ENCODE results near the gene CLEC17A.
"Not testable (repeated sequence)": the region's sequence is repeated elsewhere in the genome, so short reads cannot be mapped to it uniquely, and the experiment has no call there.

Gene CLEC17A, protein sequence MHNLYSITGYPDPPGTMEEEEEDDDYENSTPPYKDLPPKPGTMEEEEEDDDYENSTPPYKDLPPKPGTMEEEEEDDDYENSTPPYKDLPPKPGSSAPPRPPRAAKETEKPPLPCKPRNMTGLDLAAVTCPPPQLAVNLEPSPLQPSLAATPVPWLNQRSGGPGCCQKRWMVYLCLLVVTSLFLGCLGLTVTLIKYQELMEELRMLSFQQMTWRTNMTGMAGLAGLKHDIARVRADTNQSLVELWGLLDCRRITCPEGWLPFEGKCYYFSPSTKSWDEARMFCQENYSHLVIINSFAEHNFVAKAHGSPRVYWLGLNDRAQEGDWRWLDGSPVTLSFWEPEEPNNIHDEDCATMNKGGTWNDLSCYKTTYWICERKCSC

GRCh38 chr19:14582894-14583340, at the start of gene CLEC17A:
Gene CLEC17A, plus strand, starts transcription at chr19:14583084. Its CDS starts 77 bp downstream, at chr19:14583161.
- DNase-seq = peak; percentile 59

DNA sequence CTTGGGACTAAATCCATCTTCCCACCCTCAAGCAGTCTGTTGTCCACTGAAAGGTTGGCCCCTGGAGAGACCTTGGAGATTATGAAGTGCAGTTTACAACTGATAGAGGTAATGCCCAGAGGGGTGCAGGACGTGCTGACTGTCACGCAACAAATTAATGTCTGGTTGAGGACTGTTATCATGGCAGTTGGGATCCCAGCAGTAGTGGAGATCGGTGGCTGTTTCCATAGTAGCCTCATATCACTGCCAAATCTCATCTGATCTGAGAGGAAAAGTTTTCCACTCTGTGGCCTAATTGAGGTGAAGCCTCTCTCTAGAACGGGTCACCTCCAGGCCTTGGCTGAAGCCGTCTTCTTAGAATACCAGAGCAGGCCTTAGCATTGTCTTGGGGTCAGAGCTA, 49.4 kb upstream of the CLEC17A start:
- DNase-seq = no peak

DNA sequence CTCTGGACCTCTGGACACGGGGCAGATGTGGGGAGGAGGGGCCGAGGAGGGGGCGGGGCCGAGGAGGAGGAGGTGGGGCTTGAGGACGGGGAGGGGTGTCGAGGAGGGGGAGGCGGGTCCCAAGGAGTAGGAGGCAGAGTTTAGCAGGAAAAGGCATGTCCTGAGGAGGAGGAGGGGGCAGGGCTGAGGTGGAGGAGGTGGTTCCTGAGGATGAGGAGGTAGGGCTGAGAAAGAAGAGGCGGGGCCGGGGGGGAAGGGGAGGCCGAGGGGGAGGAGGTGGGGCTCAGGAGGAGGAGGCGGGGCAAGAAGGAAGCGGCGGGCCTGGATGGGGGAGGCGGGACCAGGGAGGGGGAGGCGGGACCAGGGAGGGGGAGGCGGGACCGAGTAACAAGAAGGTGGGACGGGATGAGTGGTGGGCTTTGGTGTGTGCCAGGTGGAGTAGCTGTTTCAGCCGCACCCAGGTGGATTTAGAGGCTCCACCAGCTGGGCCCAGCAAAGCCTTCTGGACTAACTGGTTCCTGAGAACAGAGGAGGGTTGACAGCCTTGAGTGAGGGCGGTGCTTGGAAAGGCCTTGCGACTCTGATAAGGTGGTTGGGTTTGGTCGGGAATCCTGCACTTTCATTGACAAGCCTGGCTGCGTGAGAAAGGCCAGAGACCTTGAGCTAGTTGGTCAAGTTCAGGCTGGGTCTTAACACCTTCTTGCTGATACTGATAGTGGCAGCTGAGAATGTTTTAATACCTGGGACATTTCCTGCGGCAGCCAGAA, 45.8 kb upstream of the CLEC17A start:
- peak; percentile 92 for DNase-seq

DNA sequence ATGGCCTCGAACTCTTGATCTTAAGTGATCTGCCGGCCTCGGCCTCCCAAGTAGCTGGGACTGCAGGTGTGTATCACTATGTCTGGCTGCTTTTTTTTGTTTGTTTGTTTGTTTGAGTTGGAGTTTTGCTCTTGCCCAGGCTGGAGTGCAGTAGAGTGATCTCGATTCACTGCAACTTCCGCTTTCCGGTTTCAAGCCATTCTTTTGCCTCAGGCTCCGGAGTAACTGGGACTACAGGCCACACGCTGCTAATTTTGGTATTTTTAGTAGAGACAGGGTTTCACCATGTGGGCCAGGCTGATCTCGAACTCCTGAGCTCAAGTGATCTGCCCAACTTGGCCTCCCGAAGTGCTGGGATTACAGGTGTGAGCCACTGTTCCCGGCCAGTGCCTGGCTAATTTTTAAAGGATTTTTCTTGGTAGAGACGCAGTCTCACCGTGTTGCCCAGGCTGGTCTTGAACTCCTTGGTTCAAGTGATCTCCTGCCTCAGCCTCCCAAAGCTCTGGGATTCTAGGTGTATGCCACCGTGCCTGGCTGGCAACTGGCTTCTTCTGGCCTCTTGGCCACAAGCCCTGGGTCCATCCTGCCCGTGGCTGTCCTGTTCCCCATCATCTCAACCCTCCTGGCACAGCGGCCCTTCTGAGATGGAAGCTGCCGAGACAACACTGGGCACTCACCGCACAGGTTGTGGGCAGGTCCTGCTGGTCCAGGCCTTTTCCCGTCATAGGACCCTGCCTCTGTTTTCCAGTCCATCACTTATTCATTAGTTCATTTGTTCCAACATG, 42.0 kb upstream of the CLEC17A start:
- no peak for DNase-seq

GRCh38 chr19:14541979-14542378, 40.9 kb upstream of the CLEC17A start:
- DNase-seq = not testable (repeated sequence)

DNA sequence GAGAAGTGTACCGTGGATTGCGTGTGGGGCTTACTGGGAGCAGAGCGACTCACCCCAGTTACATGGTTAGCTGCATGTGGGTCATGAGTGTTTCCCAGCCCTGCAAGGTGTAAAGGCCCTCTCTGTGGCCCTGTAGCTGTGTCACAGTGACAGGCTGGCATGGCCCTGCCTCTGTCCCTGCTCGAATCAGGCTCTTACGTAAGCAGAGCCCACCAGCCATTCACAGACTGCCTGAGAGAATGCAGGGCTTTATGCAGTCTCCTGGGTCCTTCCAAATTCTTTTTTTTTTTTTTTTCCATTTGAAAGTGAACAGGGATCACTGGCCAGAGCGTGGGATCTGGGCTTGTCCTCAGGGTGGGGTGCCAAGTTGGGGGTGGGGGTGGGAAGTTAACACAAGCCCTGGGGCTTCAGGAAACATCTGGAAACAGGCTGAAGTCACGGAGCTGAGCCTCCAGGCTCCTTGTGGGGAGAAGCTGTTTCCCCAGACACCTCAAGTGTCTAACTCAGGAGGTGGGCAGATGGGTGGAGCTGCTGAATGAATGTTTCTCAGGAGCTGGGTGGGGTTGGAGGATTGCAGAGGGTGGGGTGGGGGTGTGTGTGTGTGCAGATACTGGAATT, 40.1 kb upstream of the CLEC17A start:
- peak; percentile 56 for DNase-seq

GRCh38 chr19:14544047-14544446, 38.8 kb upstream of the CLEC17A start:
- no peak for DNase-seq

DNA sequence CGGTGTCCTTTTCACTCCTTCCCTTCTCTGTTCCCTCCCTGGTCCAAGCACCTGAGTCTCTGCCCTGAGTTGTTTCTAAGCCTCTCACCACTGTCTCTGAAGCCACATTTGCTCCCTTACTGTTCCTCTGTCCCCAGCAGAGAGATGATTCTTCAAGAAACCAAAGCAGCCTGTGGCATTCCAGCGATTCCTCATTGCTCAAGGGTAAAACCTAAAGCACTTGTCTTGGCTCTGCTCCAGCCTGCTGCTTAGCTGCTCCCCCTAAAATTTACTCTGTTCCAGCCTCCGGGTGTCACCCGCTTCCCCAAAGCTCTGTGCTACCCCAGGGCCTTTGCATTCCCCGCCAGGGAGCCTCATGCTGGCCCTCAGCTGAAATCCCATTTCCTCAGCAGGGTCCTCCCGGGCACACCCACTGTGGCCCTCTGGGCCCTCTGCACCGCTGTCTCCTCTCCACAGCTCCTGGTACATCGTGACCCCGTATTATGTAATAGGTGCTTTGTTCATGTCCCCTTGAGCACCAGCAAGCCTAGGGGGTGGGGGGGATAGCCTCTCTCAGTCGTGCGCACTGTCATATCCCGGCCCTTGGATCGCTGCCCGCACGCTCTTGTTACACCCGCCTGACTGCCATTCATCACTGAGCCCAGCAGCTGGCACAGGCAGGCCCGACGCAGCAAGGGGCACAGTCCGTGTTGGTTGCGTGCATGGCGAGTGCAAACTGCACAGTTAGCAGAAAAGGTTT, 37.7 kb upstream of the CLEC17A start:
- DNase-seq = no peak

DNA sequence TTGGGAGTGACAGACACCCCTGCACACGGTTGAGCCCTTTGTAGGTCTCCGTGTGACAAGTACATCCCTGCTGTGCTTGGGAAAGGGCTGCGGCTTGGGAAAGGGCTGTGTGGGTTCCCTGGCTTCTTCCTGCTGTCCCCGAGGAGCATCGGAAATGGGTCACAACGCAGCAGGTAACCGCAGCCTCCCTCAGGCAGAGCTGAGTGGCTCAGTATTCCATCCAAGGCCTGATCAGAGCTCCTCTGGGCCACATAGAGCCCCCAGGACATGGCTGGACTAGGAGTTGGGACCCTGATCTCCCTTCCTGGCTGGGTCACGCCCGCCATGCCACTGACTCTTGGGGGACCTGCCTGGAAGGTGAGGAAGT, 37.2 kb upstream of the CLEC17A start:
- no peak for DNase-seq

DNA sequence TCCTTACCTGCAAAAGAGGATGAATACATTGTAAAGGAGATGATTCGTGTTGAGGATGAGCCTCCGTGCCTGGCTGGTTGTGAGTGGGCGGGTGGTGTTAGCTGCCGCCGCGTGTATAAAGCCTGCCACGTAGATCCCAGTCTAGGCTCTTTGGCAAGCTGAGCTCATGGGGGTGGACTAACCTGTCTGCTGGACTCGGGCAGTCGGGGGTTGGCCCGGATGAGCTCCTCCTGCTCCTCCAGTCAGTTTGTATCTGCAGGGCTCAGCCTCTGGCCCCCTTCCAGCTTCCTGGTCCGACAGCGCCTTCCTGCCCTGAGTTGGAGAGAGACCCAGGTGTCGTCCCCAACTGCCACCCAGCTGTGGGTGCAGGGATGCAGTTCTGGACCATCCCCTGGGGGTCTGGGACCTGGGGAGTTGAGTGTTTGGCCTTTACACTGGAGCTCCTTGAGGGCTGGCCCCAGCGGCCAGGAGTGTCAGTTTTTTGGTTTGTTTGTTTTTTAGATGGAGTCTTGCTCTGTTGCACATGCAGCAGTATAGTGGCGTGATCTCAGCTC, 32.6 kb upstream of the CLEC17A start:
- no peak for DNase-seq

GRCh38 chr19:14551134-14552005, 31.5 kb upstream of the CLEC17A start:
- peak; percentile 96 for DNase-seq

DNA sequence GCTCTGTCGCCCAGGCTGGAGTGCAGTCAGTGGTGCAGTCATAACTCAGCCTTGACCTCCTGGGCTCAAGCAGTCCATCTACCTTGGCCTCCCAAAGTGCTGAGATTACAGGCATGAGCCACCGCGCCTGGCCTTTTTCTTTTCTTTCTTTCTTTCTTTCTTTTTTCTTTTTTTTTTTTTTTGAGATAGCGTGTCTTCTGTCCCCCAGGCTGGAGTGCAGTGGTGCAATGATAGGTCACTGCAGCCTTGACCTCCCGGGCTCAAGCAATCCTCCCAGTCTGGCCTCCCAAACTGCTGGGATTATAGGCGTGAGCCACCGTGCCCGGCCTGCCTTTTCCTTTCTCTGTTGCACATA, 30.9 kb upstream of the CLEC17A start:
- not testable (repeated sequence) for DNase-seq

DNA sequence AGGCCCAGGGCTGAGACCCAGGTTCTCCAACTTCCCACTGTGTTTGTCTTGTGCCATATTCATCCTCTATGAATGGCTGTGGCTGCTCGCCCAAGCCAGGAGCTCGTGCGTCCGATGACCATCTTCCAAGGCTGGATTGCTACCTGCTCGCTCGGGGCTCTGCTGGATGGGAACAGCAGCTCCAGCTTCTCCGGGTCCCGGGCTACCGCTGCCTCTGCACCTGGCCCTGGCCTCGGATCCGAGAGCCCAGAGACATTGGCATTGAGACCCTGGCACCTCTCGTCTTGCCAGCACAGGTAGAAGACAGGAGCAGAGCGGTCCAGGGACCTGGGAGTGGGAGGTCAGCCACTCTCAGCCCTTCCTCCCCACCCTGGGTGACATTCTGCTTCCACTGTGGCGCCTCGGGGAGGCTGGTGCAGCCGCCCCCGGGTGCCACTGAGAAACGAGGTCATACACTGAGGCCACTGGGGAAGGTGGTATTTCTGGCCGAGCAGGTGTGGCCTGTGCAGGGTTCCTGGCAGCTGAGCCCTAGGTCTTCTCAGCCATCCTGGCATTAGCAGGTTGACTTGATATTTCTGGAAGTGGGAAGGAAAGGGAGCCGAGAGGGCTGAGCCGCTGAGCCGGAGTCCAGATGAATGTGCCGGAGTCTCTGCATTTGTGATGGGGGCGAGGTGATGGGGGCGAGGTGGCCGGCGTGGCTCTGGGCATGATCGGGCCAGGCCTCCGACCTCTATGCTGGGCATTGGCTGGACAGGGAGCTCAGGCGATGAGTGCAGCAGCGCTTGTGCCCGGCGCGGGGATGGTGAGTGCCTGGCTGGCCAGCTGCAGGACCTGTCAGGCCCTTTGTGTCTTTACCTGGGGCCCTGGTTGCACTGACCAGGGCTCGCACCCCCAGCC, 29.6 kb upstream of the CLEC17A start:
- DNase-seq = no peak

- DNase-seq = no peak
Measured at GRCh38 chr19:14553939-14554243, 29.0 kb upstream of the CLEC17A start.

DNA sequence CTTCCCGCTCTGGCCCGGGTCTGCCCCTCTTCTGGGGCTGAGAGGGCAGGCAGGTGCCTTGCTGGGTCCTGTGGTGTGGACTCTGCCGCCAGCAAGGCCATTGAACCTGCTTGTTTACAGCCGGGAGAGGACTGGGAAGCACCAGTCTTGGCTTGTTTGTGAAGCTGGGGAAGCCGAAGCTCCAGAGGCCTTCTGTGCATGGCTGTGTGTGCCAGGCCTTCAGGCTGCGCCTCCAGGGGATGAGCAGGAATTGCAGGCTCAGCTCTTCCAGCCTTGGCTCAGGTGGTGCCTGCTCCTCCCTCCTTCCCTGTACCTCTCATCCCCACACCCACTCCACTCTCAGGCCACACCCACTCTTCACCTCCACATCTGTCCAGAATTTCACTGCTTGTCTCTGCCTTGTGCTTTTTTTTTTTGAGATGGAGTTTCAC, 28.5 kb upstream of the CLEC17A start:
- no peak for DNase-seq

- no peak for DNase-seq
Measured at GRCh38 chr19:14555918-14556661, 26.8 kb upstream of the CLEC17A start.

GRCh38 chr19:14556662-14557188, 26.2 kb upstream of the CLEC17A start:
- peak; percentile 92 for DNase-seq

DNA sequence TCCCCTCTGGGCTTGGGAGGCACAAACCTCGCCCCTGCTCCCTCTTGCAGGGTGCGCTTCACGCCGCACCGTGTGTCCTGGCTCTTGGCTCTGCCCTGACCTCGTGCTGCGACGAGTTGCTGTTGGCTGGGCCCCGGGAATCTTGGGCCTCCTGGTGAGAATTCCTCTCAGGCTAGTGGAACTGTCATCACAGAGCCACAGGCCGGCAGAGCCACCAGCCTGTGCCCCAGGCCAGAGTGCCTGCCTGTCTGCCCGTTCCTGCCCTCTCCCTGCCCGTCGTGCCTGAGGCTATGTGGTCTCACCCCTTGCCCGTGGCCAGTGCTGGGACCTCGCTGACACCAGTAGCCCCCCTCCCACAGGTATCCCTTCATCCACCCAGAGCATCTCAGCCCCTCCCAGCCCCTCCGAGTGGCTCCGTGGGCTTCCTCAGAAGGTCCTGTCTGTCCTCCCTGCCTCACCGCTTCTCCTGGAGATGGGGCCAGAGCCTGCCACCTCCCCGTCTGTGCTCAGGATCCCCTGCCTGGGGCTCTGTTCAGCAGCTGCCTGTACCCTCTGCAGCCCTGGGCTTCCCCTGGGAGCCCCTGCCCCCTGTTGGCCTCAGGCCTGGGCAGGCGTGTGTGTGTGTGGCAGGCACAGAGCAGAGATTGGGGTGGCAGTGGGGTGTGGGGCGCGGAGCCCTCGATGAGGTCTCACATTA, 24.4 kb upstream of the CLEC17A start:
- DNase-seq = no peak

All from hematopoietic multipotent progenitor cell treated with erythropoietin and hydrocortisone succinate and interleukin-3 and kit ligand, for 4 days (in vitro differentiated cells).